Measurements from ENCODE around the gene EXO1.

- no peak for TF ChIP-seq POLR2A (IDR thresholded peaks at IDR 0.05)
- TF ChIP-seq CTCF (IDR thresholded peaks at IDR 0.05), result no peak
Measured at GRCh38 chr1:241899210-241899609, 51.2 kb downstream of the EXO1 start.
